Measurements from ENCODE around the gene PPP1R12B. TPM values are rescaled to one million over a fixed set of nuclear protein-coding genes. Genes with fewer than 3 reads are reported as not detected.

PPP1R12B gene
- total and polyA plus RNA-seq, 2 donors (not counting 3 experiments of a cell fraction or from before 2014, with no cell fraction given) = 8.4 to 11.5 TPM

DNA sequence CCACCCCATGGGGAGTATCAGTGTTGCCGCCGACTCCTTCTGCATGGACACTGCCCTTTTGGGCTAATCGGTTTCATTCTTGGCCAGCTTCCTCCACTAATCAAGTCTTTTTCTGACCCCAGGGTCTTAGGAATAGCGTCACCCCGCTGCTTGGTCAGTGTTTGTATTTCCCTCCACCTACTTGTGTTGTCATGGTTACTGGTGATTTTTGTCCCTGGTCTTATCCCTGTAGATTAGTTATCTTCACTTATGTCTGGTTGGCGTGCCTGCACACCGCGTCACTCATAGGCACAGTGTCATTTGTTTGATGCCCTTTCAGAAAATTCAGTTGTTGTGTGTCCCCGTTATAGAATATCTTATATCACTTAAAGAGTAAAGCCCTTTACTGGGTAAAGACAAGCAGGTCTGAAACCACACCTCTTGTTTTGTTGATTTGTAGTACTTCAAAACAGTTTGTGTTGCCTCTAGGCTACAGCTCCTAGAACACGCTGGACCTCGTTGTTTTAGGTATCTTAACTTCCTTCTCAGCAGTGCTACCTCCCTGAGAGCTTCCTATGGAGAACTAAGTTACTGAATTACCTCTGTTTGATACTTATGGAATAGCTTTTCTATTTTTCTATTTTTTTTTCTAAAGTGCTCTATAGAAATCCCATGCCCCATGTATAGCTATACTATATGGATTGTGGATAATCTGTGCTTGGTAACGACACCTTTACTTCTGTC is 868 bp downstream of the PPP1R12B start:
- Histone ChIP-seq H3K79me2 (ENCODE audit: control insufficient read depth, insufficient read depth, low read length) (peaks cover 7% of the 10 kb centered on the region), H3K9ac (replicated peaks; ENCODE audit: extremely low read depth, insufficient read depth, low read length) (peak overlapping the region; percentile 81)
- POLR2A ChIA-PET = no interaction called here

More for the DNA sequence above, 868 bp downstream of the PPP1R12B start:
- peak; percentile 4 for FAIRE-seq
- H3K4me1 ChIP-seq (ENCODE audit: control insufficient read depth, extremely low read depth, insufficient read depth, low read length) = peaks cover 7% of the 10 kb centered on the region
- peak; percentile 19 for TF ChIP-seq JUN (IDR thresholded peaks at IDR 0.05; ENCODE audit: borderline replicate concordance, insufficient read depth, insufficient read length, low read depth)
- TF ChIP-seq, protein P1, sequence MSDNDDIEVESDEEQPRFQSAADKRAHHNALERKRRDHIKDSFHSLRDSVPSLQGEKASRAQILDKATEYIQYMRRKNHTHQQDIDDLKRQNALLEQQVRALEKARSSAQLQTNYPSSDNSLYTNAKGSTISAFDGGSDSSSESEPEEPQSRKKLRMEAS (IDR thresholded peaks at IDR 0.05; ENCODE audit: insufficient read depth, insufficient read length) = no peak
- no peak for TF ChIP-seq POLR2AphosphoS5 (IDR thresholded peaks at IDR 0.05; ENCODE audit: insufficient read depth, low read depth, low read length)
- TF ChIP-seq, protein P2, sequence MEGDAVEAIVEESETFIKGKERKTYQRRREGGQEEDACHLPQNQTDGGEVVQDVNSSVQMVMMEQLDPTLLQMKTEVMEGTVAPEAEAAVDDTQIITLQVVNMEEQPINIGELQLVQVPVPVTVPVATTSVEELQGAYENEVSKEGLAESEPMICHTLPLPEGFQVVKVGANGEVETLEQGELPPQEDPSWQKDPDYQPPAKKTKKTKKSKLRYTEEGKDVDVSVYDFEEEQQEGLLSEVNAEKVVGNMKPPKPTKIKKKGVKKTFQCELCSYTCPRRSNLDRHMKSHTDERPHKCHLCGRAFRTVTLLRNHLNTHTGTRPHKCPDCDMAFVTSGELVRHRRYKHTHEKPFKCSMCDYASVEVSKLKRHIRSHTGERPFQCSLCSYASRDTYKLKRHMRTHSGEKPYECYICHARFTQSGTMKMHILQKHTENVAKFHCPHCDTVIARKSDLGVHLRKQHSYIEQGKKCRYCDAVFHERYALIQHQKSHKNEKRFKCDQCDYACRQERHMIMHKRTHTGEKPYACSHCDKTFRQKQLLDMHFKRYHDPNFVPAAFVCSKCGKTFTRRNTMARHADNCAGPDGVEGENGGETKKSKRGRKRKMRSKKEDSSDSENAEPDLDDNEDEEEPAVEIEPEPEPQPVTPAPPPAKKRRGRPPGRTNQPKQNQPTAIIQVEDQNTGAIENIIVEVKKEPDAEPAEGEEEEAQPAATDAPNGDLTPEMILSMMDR (IDR thresholded peaks at IDR 0.05; ENCODE audit: extremely low read depth in 1 of 2, insufficient read depth in 1 of 2, low read depth in 1 of 2, low read length in 2 of 2) = no peak
- no peak for TF ChIP-seq POLR2A (IDR thresholded peaks at IDR 0.05; ENCODE audit: low read depth, low read length)
- no peak for TF ChIP-seq MYC (IDR thresholded peaks at IDR 0.05; ENCODE audit: low read depth, low read length)
- no peak for TF ChIP-seq GATA2 (IDR thresholded peaks at IDR 0.05; ENCODE audit: insufficient read depth, insufficient read length, low read depth, low read length)
- dilution Hi-C loops (cut with MboI; ENCODE audit: extremely low pct_ligation_motif_present, low sequenced_read_pairs) (no loop called here), intact Hi-C loops (cut with micrococcal nuclease) (loop anchor here (5.0 to 10.0 kb wide), 2 partner anchors 113 to 615 kb away; partner anchors contain the start of gene CYB5R1)
- H3K27ac ChIP-seq (ENCODE audit: insufficient read depth, low read depth, low read length) = peak overlapping the region; percentile 52
- H3K4me3 ChIP-seq (replicated peaks in 1 of 3; ENCODE audit: insufficient read depth in 1 of 3, low read depth in 1 of 3, low read length in 3 of 3) = peak overlapping the region; percentile 44 to 75 (median 55)
- H3K9me1 ChIP-seq (replicated peaks; ENCODE audit: control insufficient read depth, extremely low read depth, insufficient read depth, low read length) = no peaks in the 10 kb centered on the region
- CTCF ChIA-PET = interaction anchor here (0.6 to 4.2 kb wide), 3 partner anchors 156 to 371 kb away, joined by 4 to 14 read pairs (median 5); partner anchors contain the start of gene LGR6
- H4K20me1 ChIP-seq (replicated peaks; ENCODE audit: control insufficient read depth, extremely low read depth, insufficient read depth, low read length) = no peaks in the 10 kb centered on the region
- H3K4me2 ChIP-seq (ENCODE audit: insufficient read depth, low read length) = peak overlapping the region; percentile 92
- peak; percentile 81 for DNase-seq (ENCODE audit: low read depth, low spot score)
- H3K36me3 ChIP-seq (ENCODE audit: control insufficient read depth in 2 of 2, extremely low read depth in 1 of 2, insufficient read depth in 2 of 2, low read length in 2 of 2) = no peaks in the 10 kb centered on the region
- TSS peak; percentile 25 for BruUV-seq (replicated peaks)
- no peaks in the 10 kb centered on the region for H3K9me3 ChIP-seq (replicated peaks; ENCODE audit: control insufficient read depth, insufficient read depth, low read length)
- no peaks in the 10 kb centered on the region for H3K27me3 ChIP-seq (ENCODE audit: control insufficient read depth in 2 of 2, insufficient read depth in 2 of 2, low read length in 2 of 2)
- peak overlapping the region; percentile 68 for H2AFZ ChIP-seq (ENCODE audit: low read depth, low read length)
